ENCODE results near the gene BAK1. TPM values are rescaled to one million over a fixed set of nuclear protein-coding genes. Genes with fewer than 3 reads are reported as not detected.

BAK1 gene
- total and polyA plus RNA-seq, 2 of the 13 experiments (the other 11 are each of a cell fraction or from before 2014, with no cell fraction given), result 15.0 to 23.8 TPM

GRCh38 chr6:33570806-33571636 lies 9.1 kb downstream of the BAK1 start (continued):
- TF ChIP-seq BCLAF1 (IDR thresholded peaks at IDR 0.05) (no peak), PCBP1 (IDR thresholded peaks at IDR 0.05; ENCODE audit: borderline replicate concordance, low read depth, low read length) (no peak), HHEX (CRISPR knock-in tag; IDR thresholded peaks at IDR 0.05) (no peak), PHB2 (IDR thresholded peaks at IDR 0.05; ENCODE audit: partially characterized antibody) (no peak), ZNF768 (CRISPR knock-in tag; IDR thresholded peaks at IDR 0.05) (peak; percentile 47; the same call in 1 of the 2 replicates), HMGA1 (CRISPR knock-in tag; conservative IDR thresholded peaks at IDR 0.05) (no peak), SP5 (CRISPR knock-in tag; IDR thresholded peaks at IDR 0.05; ENCODE audit: borderline replicate concordance, low read depth) (0 out of 2 replicates have a peak, but pooled peaks have one; percentile 41), CBX5 (CRISPR knock-in tag; IDR thresholded peaks at IDR 0.05; ENCODE audit: borderline replicate concordance) (peak; percentile 38; the same call in 1 of the 2 replicates), ZNF761 (CRISPR knock-in tag; conservative IDR thresholded peaks at IDR 0.05) (no peak), SP4 (CRISPR knock-in tag; IDR thresholded peaks at IDR 0.05) (peak; percentile 89), SAP130 (CRISPR knock-in tag; IDR thresholded peaks at IDR 0.05; ENCODE audit: low read depth) (peak; percentile 77), ZFP37 (CRISPR knock-in tag; IDR thresholded peaks at IDR 0.05; ENCODE audit: borderline replicate concordance) (0 out of 2 replicates have a peak, but pooled peaks have one; percentile 46), ZNF839 (CRISPR knock-in tag; IDR thresholded peaks at IDR 0.05; ENCODE audit: borderline replicate concordance) (no peak), GZF1 (CRISPR knock-in tag; IDR thresholded peaks at IDR 0.05) (peak; percentile 67; the same call in 1 of the 2 replicates)
- TF ChIP-seq, protein P1, sequence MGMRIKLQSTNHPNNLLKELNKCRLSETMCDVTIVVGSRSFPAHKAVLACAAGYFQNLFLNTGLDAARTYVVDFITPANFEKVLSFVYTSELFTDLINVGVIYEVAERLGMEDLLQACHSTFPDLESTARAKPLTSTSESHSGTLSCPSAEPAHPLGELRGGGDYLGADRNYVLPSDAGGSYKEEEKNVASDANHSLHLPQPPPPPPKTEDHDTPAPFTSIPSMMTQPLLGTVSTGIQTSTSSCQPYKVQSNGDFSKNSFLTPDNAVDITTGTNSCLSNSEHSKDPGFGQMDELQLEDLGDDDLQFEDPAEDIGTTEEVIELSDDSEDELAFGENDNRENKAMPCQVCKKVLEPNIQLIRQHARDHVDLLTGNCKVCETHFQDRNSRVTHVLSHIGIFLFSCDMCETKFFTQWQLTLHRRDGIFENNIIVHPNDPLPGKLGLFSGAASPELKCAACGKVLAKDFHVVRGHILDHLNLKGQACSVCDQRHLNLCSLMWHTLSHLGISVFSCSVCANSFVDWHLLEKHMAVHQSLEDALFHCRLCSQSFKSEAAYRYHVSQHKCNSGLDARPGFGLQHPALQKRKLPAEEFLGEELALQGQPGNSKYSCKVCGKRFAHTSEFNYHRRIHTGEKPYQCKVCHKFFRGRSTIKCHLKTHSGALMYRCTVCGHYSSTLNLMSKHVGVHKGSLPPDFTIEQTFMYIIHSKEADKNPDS (CRISPR knock-in tag; IDR thresholded peaks at IDR 0.05), result no peak
- TF ChIP-seq, protein P2, sequence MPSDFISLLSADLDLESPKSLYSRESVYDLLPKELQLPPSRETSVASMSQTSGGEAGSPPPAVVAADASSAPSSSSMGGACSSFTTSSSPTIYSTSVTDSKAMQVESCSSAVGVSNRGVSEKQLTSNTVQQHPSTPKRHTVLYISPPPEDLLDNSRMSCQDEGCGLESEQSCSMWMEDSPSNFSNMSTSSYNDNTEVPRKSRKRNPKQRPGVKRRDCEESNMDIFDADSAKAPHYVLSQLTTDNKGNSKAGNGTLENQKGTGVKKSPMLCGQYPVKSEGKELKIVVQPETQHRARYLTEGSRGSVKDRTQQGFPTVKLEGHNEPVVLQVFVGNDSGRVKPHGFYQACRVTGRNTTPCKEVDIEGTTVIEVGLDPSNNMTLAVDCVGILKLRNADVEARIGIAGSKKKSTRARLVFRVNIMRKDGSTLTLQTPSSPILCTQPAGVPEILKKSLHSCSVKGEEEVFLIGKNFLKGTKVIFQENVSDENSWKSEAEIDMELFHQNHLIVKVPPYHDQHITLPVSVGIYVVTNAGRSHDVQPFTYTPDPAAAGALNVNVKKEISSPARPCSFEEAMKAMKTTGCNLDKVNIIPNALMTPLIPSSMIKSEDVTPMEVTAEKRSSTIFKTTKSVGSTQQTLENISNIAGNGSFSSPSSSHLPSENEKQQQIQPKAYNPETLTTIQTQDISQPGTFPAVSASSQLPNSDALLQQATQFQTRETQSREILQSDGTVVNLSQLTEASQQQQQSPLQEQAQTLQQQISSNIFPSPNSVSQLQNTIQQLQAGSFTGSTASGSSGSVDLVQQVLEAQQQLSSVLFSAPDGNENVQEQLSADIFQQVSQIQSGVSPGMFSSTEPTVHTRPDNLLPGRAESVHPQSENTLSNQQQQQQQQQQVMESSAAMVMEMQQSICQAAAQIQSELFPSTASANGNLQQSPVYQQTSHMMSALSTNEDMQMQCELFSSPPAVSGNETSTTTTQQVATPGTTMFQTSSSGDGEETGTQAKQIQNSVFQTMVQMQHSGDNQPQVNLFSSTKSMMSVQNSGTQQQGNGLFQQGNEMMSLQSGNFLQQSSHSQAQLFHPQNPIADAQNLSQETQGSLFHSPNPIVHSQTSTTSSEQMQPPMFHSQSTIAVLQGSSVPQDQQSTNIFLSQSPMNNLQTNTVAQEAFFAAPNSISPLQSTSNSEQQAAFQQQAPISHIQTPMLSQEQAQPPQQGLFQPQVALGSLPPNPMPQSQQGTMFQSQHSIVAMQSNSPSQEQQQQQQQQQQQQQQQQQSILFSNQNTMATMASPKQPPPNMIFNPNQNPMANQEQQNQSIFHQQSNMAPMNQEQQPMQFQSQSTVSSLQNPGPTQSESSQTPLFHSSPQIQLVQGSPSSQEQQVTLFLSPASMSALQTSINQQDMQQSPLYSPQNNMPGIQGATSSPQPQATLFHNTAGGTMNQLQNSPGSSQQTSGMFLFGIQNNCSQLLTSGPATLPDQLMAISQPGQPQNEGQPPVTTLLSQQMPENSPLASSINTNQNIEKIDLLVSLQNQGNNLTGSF (CRISPR knock-in tag; IDR thresholded peaks at IDR 0.05), result no peak
- TF ChIP-seq, protein P3, sequence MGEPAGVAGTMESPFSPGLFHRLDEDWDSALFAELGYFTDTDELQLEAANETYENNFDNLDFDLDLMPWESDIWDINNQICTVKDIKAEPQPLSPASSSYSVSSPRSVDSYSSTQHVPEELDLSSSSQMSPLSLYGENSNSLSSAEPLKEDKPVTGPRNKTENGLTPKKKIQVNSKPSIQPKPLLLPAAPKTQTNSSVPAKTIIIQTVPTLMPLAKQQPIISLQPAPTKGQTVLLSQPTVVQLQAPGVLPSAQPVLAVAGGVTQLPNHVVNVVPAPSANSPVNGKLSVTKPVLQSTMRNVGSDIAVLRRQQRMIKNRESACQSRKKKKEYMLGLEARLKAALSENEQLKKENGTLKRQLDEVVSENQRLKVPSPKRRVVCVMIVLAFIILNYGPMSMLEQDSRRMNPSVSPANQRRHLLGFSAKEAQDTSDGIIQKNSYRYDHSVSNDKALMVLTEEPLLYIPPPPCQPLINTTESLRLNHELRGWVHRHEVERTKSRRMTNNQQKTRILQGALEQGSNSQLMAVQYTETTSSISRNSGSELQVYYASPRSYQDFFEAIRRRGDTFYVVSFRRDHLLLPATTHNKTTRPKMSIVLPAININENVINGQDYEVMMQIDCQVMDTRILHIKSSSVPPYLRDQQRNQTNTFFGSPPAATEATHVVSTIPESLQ (CRISPR knock-in tag; conservative IDR thresholded peaks at IDR 0.05), result 0 out of 2 replicates have a peak, but pooled peaks have one; percentile 32

Data from HepG2 (cell line).